Measurements from ENCODE around the gene LRRC58.
"Not testable (repeated sequence)": the region's sequence is repeated elsewhere in the genome, so short reads cannot be mapped to it uniquely, and the experiment has no call there.

The LRRC58 gene

DNA sequence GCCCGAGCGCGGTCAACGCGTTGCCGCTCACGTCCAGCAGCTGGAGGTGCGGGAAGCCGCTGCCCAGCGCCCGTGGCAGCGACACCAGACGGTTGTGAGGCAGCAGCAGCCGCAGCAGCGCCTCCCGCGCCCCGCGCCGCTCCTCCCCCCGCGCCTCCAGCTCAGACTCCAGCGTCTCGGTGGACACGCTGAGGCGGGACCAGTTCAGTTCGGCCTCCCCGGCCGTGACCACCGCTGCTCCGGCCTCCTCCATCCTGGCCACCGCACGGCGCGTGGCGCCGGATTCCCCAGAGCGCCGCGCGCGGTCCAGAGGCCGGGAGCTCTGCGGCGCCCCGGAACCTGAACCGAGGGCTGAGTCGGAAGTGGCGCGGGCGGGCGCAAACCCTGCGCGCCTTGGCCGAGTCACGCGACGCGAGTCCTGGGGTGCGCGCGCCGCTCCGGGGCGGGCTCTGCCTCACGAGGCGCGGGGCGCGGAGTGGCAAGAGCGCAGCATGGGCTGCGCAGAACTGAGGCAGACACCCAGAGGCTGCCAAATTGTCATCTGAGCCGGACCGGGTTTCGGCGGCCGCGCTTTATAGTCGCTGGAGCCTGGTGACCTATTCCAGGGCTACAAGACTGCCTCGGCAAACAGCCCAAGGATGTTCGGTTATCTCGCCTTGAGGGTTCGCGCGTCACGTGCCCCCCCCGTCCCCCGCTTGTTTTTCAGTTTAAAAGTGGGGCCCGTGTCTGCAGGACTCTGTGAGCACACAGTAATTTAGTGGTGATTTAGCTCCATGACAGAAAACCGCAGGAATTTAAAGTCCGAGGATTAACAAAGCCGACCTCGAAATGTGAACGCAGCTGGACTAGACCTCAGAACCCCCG is at the start of gene LRRC58:
Gene LRRC58 (minus strand): TSS at position 364 of the 864 bp plus-strand sequence. CDS start 111 bp downstream, at position 253.
- peak; percentile 78 for DNase-seq

DNA sequence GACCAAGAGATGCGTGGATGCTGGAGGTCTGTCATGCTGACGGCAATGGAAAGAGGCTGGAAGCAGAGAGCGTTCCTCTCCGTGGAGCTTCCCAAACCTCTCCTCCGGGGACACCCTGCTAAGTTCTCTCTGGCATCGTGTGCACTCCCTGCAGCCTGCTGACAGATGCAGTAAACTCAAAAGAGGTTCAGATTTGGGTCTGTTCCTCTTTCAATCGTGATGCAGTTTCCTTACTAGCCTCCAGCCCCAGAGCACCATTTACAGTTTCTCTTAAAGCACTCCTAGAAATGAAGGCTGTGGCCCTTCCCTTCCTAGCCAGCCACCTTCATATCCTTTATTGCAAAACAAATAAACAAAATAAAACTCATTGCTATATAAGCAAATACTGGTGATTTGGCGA is 47.3 kb upstream of the LRRC58 start:
- no peak for DNase-seq

DNA sequence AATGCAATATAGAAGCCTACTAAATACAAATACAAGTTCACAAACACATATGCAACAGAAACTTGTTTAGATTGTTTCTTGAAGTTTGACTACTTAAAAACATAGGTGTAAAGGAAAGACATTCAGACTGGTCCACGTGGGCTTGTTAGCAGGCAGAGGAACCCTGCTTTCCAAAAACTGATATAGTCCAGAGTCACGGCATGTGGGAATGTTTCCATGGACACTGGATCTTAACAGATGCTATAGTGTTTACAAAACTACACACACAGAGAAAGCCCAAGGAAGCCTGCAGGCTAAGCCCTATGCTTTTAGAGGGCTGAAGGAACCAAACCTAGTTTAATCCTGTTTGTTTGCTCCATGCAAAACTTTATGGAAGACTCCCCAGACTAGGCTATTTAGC is 45.2 kb upstream of the LRRC58 start:
- no peak for DNase-seq

DNA sequence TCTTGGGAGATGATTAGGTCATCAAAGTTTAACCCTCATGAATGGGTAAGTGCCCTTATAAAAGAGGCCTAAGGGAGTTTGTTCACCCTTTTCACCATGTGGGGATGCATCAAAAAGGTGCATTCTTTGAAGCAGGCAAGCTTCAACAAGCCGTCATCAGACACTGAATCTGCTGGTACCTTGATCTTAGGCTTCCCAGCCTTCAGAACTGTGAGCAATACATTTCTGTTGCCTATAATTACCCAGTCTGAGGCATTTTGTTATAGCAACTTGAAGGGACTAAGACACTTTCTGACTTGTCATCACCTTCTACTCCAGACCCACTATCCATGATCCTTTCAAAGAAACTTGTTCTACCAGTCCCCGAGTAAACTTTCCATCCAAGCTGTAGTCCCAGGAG is 44.6 kb upstream of the LRRC58 start:
- DNase-seq, result no peak

DNA sequence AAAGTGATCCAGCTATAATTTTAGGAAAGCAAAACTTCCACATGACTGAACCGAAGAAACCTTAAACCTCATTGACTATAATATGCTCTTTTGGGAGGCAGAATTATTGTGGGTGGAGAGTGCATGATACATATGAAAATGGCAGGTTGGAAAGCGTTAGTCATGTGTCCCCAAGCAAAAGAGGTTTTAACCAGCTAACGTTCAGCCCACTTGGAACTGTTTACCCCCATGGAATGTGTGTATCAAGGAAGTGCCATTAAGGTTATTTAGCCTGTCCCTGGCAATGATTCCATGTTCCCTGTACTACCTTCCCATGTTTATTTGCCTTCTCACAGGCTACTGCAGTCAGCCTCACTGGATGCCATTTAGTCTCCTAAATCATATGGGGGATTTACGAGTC is 44.1 kb upstream of the LRRC58 start:
- no peak for DNase-seq

DNA sequence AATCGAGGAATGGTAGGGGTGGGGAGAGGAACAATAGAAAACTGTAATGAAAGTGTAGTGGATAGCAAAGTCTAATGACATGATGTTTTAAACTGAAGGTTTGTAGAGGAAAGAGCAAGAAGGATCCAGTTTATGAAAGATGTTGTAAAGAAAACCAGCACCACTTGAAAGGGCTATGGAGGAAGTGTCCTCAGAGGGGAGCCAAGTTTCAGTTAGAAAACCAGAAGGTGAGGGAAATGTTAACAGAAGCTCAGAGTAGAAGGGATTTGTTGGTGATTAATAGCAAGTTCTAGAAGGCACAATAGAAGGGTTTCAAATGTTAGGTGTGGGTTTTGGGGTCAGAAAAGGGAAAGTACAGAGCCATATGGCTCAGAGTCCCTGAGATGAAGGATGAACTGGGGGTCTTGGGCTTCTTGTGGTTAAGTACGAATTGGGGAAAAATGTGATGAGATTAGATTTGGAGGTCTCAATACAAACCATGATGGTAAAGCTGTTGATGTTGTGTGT is 33.8 kb upstream of the LRRC58 start:
- DNase-seq, result no peak

DNA sequence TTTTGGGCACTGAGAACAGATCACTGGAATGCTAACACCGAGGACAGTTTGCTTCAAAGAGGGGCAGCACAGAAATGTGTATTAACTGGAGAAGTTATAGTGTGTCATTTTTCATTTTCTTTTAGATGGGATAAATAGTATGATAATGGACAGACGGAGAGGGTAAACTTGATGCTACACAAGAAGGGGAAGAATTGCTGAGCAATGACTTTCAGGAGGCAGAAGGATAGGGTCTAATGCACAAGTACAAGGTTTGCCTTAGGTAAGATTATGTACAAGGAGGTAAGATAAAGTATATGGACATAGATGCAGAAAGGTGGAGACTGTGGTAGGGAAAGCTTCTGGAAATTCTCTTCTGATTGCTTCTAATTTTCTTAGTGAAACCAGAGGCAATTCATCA is 32.3 kb upstream of the LRRC58 start:
- DNase-seq, result no peak

DNA sequence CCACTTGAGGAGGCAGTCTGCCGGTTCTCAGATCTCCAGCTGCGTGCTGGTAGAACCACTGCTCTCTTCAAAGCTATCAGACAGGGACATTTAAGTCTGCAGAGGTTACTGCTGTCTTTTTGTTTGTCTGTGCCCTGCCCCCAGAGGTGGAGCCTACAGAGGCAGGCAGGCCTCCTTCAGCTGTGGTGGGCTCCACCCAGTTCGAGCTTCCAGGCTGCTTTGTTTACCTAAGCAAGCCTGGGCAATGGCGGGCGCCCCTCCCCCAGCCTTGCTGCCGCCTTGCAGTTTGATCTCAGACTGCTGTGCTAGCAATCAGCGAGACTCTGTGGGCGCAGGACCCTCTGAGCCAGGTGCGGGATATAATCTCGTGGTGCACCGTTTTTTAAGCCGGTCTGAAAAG is 28.8 kb upstream of the LRRC58 start:
- DNase-seq, result not testable (repeated sequence)

DNA sequence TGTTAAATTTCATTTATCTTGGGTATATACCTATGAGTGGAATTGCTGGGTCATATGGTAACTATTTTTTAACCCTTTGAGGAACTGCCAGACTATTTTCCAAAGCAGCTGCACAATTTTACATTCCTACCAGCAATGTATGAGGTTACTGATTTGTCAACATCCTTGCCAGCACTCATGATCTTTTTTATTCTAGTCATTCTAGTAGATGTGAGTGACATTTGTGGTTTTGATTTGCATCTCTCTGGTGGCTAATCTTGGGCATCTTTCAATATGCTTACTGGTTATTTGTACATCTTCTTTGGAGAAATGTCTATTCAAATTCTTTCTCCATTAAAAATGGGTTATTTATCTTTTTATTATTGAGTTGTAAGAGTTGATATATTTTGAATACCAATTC is 21.3 kb upstream of the LRRC58 start:
- no peak for DNase-seq

DNA sequence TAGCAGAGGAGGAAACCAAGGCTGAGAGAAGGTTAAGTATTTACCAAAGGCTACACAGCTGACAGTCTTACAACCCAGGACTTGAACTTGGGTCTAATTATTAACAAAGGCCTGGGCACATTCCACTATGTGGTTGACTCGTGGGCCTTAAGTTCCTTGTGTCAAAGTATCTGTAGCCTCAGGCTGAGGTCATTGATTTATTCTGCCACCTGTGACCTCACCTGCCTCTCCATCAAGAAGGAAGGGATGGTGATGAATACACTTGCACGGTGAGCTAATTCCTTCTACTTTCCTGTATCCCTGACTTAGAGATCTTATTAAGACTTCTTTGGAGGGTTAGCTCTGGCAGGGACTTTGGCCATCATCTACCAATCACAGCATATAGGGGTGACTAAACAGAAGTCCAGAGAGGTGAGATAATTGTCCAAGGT is 19.9 kb upstream of the LRRC58 start:
- no peak for DNase-seq

DNA sequence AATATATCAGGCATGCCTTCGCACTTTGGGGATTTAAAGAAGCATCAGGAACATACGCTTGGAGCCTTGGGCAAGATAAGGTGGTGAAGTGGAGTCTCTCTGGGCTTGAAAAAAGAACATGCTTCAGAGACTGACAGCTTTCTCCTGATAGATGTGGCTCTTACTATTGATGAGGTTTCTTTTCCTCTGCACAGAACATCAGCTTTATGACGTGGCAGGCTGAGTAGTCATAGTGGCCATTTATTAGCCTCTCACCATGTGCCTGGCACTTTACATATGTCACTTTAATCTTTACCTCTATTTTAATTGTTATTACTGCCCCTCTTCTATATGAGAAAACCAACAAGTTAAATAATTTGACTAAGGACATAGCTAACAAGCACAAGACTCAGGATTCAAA is 19.0 kb upstream of the LRRC58 start:
- DNase-seq, result no peak

DNA sequence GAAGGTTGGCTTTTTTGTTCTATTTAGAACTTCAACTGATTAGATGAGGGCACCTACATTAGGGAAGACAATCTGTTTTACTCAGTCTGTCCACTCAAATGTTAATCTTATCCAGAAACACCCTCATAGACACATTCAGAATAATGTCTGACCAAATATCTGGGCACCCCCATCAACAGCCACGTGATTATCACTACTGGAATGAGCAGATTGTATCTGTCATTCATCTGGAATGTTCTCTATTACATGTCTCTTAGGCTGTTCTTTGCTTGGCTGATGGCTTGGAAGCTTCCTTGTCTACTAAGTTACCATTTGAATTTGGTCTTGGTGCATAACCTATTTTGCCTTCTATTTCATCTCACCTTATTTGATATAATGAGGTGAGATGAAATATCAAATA is 15.7 kb upstream of the LRRC58 start:
- DNase-seq, result no peak

DNA sequence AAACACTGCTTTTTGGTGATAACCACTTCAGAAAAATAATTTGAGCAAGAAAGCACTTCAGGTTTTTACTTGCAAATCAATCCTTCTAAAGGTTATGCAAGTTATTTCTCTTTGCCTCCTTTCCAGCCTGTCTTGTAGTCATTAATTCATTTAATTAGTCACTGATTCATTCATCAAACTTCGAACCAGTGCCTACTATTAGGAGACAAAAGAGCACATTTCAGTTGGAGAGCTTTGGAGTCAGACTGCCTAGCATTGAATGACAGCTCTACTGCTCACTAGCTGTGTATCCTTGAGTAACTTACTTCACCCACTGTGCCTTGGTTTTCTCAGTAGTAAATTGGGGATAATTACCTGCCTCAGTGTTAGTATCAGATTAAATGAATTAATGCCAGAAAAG is 14.9 kb upstream of the LRRC58 start:
- no peak for DNase-seq

DNA sequence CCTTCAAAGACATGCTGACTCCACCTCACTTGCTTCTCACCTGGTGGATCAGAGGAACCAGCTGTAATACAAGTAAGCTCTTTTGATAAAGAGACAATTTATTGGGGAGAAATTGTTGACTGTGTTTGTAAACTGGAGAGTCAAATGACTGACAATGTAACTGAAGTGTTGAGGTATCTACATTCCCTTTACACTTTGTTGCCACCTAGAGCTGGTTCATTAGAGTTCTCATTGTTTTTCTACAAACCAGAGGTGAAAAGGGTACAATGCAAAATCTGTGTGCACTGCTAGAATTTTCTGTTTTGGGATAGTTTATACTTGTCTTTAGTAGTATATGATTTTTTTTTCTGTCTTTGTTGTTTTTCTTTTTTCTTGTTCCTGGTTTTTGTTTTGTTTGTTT is 8.7 kb upstream of the LRRC58 start:
- DNase-seq, result no peak

DNA sequence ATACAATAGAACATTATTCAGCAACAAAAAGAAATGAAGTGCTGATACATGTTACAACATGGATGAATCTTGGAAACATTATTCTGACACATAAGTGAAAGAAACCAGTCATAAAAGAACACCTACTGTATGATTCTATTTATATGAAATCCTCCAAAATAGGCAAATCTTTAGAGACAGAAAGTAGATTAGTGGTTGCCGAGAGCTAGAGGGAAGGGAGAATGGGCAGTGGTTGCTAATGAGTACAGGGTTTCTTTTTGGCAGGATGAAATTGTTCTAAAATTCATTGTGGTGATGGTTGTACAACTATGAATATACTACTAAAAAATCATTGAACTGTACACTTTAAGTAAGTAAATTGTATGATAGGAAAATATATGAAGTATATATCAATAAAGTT is 6.3 kb upstream of the LRRC58 start:
- no peak for DNase-seq

DNA sequence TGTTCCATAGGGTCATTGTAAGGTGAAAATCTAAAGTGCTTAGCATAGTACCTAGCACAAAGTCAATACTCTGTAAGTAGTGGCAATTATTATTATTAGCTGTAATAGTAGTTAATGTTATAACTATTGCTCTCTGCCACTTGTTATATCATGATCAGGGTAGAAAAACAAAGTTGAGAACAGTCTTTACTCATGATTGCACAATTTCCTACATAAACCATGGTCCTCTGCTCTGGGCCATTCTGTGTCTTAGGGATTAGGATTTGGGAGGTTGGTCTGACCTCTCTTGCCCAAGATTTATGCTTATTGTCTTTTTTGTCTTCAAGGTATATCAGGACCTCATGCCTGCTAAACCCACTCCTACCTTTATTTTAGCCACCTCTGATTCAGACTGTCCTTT is 4.3 kb upstream of the LRRC58 start:
- DNase-seq, result no peak

DNA sequence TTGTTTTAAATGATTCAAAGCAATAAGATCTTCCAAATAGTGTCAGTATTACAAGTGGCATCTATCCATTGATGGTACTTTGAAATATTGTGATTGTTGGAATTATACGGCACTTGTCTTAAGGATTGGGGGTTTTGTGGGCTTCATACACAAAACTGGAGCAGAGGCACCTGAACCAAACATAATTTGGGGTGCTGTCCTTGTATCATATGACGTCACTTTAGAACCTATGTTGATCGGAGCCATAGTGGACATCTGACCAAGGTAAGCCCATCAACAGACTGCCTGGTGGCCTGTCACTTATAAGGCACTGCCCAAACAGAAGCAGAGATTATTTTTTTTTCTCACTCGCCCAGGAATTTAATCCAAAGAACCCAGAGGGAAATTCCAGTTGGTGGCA is 2.9 kb upstream of the LRRC58 start:
- DNase-seq, result no peak

DNA sequence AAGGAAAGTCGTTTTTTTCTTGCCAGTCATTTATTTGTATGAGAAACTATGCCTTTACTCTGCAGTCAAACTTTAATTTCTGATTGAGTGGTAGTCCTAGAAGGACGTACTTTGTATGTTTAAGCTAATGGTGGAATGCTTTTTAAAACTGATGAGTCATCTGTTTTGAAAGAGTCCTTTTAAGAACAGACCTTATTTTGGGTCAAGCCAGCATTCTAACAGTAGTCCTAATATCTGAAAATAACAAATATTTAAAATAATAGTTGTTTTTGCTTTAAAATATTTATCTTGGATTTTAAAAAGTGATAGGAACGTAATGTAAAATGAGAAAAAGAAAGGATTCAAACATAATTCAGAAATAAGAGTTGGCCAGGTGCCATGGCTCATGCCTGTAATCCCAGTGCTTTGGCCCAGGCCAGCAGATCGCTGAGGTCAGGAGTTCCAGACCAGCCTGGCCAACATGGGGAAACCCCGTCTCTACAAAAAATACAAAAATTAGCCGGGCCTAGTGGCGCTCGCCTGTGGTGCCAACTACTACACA is 1.3 kb upstream of the LRRC58 start:
- no peak for DNase-seq

DNA sequence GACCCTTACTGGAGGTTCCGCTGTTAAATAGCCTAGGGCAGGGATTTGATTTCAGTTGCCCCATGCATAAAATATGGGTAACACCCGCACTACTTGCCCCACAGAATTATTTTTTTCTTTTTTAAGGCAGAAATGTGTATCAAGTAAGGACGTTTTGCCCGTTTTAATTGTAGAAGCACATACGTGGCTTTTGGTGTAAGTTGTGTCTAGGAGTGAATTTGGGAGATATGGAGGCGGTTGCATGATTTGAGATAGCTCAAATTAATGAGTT is 636 bp upstream of the LRRC58 start:
- no peak for DNase-seq

DNA sequence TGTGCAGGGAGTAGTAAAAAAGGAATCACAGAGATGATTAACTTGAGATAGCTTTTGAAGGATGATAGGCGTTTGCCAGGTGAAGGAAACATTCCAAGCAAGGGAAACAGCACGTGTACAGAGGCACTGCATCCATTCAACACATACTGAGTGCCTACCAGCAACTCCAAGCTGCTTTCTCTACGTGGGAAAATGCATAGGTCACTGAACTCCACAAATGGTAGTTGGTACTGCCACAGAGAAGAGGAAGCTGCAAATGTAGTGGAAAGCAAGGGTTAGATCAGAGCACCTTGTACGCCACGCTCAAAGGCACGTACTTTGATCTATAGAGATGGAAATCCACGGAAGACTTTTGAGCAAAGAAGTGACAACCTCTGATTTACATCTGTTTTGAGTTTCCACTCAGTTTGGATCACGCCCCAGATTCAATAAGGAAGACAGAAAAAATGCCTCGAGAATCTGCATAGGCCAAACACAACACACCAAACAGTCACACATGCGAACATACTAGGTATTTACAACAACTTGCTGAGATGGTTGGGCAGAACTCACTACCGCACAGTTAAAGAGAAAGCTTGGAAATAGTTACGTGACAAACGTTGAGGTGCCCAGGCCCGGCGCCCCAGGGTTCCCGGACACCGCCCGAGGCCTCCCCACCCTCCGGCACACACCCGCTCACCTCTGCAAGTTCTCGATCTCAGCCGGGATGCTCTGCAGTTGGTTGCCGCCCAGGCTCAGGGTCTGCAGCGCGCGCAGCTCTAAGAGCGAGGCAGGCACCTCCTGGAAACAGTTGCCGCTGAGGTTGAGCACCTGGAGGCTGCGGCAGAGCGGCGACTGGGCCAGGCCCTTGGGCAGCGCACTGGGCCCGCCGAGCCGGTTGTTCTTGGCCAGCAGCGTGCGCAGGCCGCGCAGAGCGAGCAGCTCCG is 826 bp downstream of the LRRC58 start:
- no peak for DNase-seq

DNA sequence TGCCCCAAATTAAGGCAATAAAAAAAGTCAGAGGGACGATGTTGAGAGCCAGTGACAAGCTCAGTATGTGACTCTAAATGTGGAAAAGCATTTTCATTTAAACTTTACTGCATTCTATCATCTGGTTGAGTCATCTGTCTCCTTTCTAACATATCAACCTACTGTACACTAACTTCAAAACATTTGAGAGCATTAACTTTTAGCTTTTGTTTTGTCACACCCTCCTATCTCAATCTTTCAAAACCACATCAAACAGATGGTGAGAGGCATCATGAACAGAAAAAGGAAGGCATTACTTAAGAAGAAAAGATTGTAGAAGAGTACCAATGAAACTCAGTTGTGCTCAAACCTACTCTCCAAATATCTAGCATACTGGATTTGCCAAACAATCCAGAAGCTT is 4.8 kb downstream of the LRRC58 start:
- no peak for DNase-seq

DNA sequence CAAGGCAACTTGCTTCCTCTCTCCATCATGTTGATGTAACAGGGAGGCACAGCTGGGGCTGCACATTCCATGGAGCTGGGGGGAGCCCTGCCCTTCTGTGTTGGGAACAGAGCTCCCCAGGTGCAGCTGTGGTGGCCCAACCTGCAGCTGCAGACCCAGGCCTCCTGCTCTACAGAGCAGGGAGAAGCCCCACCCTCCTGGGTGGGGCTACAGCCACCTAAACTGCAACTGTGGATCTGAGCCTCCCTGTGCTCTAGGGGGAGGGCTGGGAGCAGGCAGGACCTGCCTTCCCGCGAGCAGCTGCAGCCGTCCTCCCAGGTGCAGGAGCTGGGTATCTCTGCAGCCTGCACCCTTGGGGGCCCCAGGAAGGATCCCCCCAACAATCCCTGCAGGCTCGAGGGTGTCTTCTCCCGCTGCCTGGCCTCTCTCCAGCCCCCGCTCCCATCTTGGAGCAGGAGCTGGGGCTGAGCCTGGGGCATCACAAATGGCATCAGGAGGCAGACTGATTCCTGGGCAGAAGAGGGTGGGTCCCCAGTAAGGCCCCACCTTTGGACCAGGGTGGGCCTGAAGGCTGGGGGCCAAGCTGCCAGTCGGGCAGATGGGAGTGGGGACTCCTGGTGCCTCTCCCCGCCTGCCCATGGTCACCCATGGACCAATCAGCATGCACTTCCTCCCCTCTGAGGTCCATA is 7.4 kb downstream of the LRRC58 start:
- DNase-seq, result no peak

DNA sequence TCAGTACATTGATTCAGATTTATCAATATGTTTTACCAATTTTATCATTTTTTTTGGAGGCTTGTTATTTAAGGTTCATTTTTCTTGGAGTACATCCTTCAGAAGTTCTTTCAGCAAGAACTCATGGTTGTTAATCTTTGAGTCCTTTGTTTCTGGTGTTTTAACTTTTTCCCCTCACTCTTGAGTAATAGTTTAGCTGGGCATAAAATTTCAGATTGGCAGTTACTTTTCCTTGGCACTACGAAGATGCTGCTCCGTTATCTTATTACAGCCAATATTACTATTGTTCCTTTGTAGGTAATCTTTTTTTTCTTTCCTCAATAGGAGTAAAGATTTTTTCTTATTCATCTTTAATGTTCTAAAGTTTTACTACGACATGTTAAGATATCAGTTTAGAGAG is 9.8 kb downstream of the LRRC58 start:
- no peak for DNase-seq
